ENCODE data around the gene RASL10A. TPM values are rescaled to one million over a fixed set of nuclear protein-coding genes. Genes with fewer than 3 reads are reported as not detected.

The RASL10A gene
- total RNA-seq, 4 donors from 2014 or later = 0.13 to 1.2 TPM; not detected in 2

- H3K9me3 ChIP-seq = no peaks in the 10 kb centered on the region
- intact Hi-C loops (cut with DNase I; ENCODE audit: low total_unique reads) = loop anchor here (1.0 to 2.0 kb wide), 5 partner anchors 22 to 81 kb away; partner anchors contain the start of genes AP1B1 and EWSR1
- H3K27ac ChIP-seq = peak overlapping the region; percentile 80 to 89 (median 83)
- DNase-seq = peak; percentile 66 to 70
- H3K4me3 ChIP-seq = peak overlapping the region; percentile 84 to 98 (median 94)
- no peaks in the 10 kb centered on the region for H3K36me3 ChIP-seq
- TF ChIP-seq POLR2A (IDR thresholded peaks at IDR 0.05) (peak; percentile 59 to 60), CTCF (IDR thresholded peaks at IDR 0.05 in 4 of 5, conservative IDR thresholded peaks at IDR 0.05 in 1 of 5) (peak in 1 of 5 experiments; percentile 41)
- peaks cover 0 to 3% (median 0%) of the 10 kb centered on the region in 3 donors for H3K27me3 ChIP-seq
- in situ Hi-C loops (cut with MboI; ENCODE audit: low sequenced_read_pairs in 4 of 4) = loop anchor here in 1 of 4 donors (10.0 kb wide), 1 partner anchor 88 kb away; no protein-coding TSS in a partner anchor
- ATAC-seq = peak; percentile 76 to 78
- H3K4me1 ChIP-seq = peaks cover 32 to 52% of the 10 kb centered on the region in 2 donors
Observed at GRCh38 chr22:29306835-29307595, 8.5 kb downstream of the RASL10A start.

- no peaks in the 10 kb centered on the region for H3K9me3 ChIP-seq
- DNase-seq (peak; percentile 76 to 82), ATAC-seq (peak; percentile 63 to 72)
- intact Hi-C loops (cut with DNase I; ENCODE audit: low total_unique reads) (loop anchor here (1.0 to 2.0 kb wide), 5 partner anchors 23 to 82 kb away; partner anchors contain the start of genes AP1B1 and EWSR1), in situ Hi-C loops (cut with MboI; ENCODE audit: low sequenced_read_pairs in 4 of 4) (loop anchor here in 1 of 4 donors (10.0 kb wide), 1 partner anchor 88 kb away; no protein-coding TSS in a partner anchor)
- H3K4me1 ChIP-seq = peaks cover 32 to 47% of the 10 kb centered on the region in 2 donors
- peak within 1 kb of the TSS; percentile 84 to 98 (median 94) for H3K4me3 ChIP-seq
- peaks cover 0 to under 1% (median 0%) of the 10 kb centered on the region in 3 donors for H3K27me3 ChIP-seq
- H3K36me3 ChIP-seq = no peaks in the 10 kb centered on the region
- peak within 1 kb of the TSS; percentile 80 to 89 (median 83) for H3K27ac ChIP-seq
- TF ChIP-seq POLR2A (IDR thresholded peaks at IDR 0.05) (no peak), CTCF (IDR thresholded peaks at IDR 0.05 in 4 of 5, conservative IDR thresholded peaks at IDR 0.05 in 1 of 5) (peak; percentile 74 to 90 (median 85))
Observed at GRCh38 chr22:29306175-29306834, 9.2 kb downstream of the RASL10A start, which contains the start of gene GAS2L1. TSS of gene GAS2L1 (plus strand) at chr22:29306650. CDS start at chr22:29308106, 1,456 bp downstream.

- no peak for TF ChIP-seq CTCF (IDR thresholded peaks at IDR 0.05 in 4 of 5, conservative IDR thresholded peaks at IDR 0.05 in 1 of 5)
- no peak for TF ChIP-seq POLR2A (IDR thresholded peaks at IDR 0.05)
- intact Hi-C loops (cut with DNase I; ENCODE audit: low total_unique reads) (loop anchor here (1.0 to 2.0 kb wide), 5 partner anchors 23 to 82 kb away; partner anchors contain the start of genes AP1B1 and EWSR1), in situ Hi-C loops (cut with MboI; ENCODE audit: low sequenced_read_pairs in 4 of 4) (loop anchor here in 1 of 4 donors (10.0 kb wide), 1 partner anchor 89 kb away; no protein-coding TSS in a partner anchor)
- Histone ChIP-seq H3K4me3 (peak overlapping the region; percentile 84 to 98 (median 94)), H3K9me3 (no peaks in the 10 kb centered on the region), H3K36me3 (peaks cover 0 to 2% of the 10 kb centered on the region in 2 donors), H3K27me3 (no peaks in the 10 kb centered on the region), H3K27ac (peak overlapping the region in 3 of 4 donors; percentile 82 to 89 (median 84)), H3K4me1 (peaks cover 31 to 43% of the 10 kb centered on the region in 2 donors)
- DNase-seq = no peak
- no peak for ATAC-seq
Observed at GRCh38 chr22:29305836-29306174, 9.7 kb downstream of the RASL10A start.

- no peak for ATAC-seq
- intact Hi-C loops (cut with DNase I; ENCODE audit: low total_unique reads) = no loop called here
- Histone ChIP-seq H3K36me3 (peaks cover 0 to 32% of the 10 kb centered on the region in 2 donors), H3K4me3 (no peak overlapping the region), H3K9me3 (no peaks in the 10 kb centered on the region), H3K27ac (peak overlapping the region; percentile 3 to 35 (median 26)), H3K4me1 (peaks cover 6 to 16% of the 10 kb centered on the region in 2 donors), H3K27me3 (no peaks in the 10 kb centered on the region)
- in situ Hi-C loops (cut with MboI; ENCODE audit: low sequenced_read_pairs in 4 of 4) = loop anchor here in 1 of 4 donors (10.0 kb wide), 1 partner anchor 92 kb away; no protein-coding TSS in a partner anchor
- TF ChIP-seq POLR2A (IDR thresholded peaks at IDR 0.05) (no peak), CTCF (IDR thresholded peaks at IDR 0.05 in 4 of 5, conservative IDR thresholded peaks at IDR 0.05 in 1 of 5) (no peak)
- DNase-seq = peak in 1 of 2 donors; percentile 43
Observed at GRCh38 chr22:29302681-29303465, 12.6 kb downstream of the RASL10A start.

Measured in gastrocnemius medialis (tissue), 4 donors.